ENCODE results near the gene C19orf81. TPM values are rescaled to one million over a fixed set of nuclear protein-coding genes. Genes with fewer than 3 reads are reported as not detected.

C19orf81 gene
- total RNA-seq, 1 experiment from 2014 or later, result not detected

- no peaks in the 10 kb centered on the region for H3K79me2 ChIP-seq (ENCODE audit: low read depth)
- H3K9me3 ChIP-seq (ENCODE audit: insufficient read depth, low read depth), result no peaks in the 10 kb centered on the region
- H3K4me1 ChIP-seq (replicated peaks; ENCODE audit: insufficient read depth), result no peaks in the 10 kb centered on the region
- H2AFZ ChIP-seq, result no peak overlapping the region
- H3F3A ChIP-seq (ENCODE audit: insufficient read depth, low read depth), result no peaks in the 10 kb centered on the region
- H4K20me1 ChIP-seq (ENCODE audit: insufficient read depth), result no peaks in the 10 kb centered on the region
- peaks cover 88% of the 10 kb centered on the region for H3K27me3 ChIP-seq (ENCODE audit: insufficient read depth, low read depth)
- DNase-seq, result no peak
- no peaks in the 10 kb centered on the region for H3K36me3 ChIP-seq (ENCODE audit: low read depth)
- BruUV-seq (replicated peaks), result no TSS peak
- POLR2A ChIA-PET (ENCODE audit: unreplicated experiment), result no interaction called here
- H3K27ac ChIP-seq, result no peak overlapping the region
- CTCF ChIA-PET, result no interaction called here
- intact Hi-C loops (cut with micrococcal nuclease; ENCODE audit: unreplicated experiment), result no loop called here
- no peak overlapping the region for H3K4me3 ChIP-seq
- H3K4me2 ChIP-seq, result no peak overlapping the region
- no peaks in the 10 kb centered on the region for H3K9me2 ChIP-seq (ENCODE audit: insufficient read depth)
- TF ChIP-seq CTCF (conservative IDR thresholded peaks at IDR 0.05), result no peak
- no peak for TF ChIP-seq EZH2 (IDR thresholded peaks at IDR 0.05; ENCODE audit: low read depth)
These were observed 4.1 kb upstream of the C19orf81 start for GRCh38 chr19:50645107-50645506.

- peaks cover 87% of the 10 kb centered on the region for H3K27me3 ChIP-seq (ENCODE audit: insufficient read depth, low read depth)
- DNase-seq, result peak in 1 of 2 experiments; percentile 5
- no peaks in the 10 kb centered on the region for H3K79me2 ChIP-seq (ENCODE audit: low read depth)
- no peaks in the 10 kb centered on the region for H3F3A ChIP-seq (ENCODE audit: insufficient read depth, low read depth)
- no peaks in the 10 kb centered on the region for H4K20me1 ChIP-seq (ENCODE audit: insufficient read depth)
- ChIA-PET CTCF (no interaction called here), POLR2A (ENCODE audit: unreplicated experiment) (interaction anchor here (0.7 kb wide), 1 partner anchor 52 kb away, joined by 3 read pairs; no protein-coding TSS in a partner anchor)
- H3K4me2 ChIP-seq, result no peak overlapping the region
- H2AFZ ChIP-seq, result no peak overlapping the region
- H3K4me3 ChIP-seq, result no peak overlapping the region
- H3K27ac ChIP-seq, result no peak overlapping the region
- no peaks in the 10 kb centered on the region for H3K36me3 ChIP-seq (ENCODE audit: low read depth)
- intact Hi-C loops (cut with micrococcal nuclease; ENCODE audit: unreplicated experiment), result no loop called here
- H3K9me3 ChIP-seq (ENCODE audit: insufficient read depth, low read depth), result no peaks in the 10 kb centered on the region
- TF ChIP-seq CTCF (conservative IDR thresholded peaks at IDR 0.05) (no peak), EZH2 (IDR thresholded peaks at IDR 0.05; ENCODE audit: low read depth) (no peak)
- no peaks in the 10 kb centered on the region for H3K9me2 ChIP-seq (ENCODE audit: insufficient read depth)
- BruUV-seq (replicated peaks), result no TSS peak
- H3K4me1 ChIP-seq (replicated peaks; ENCODE audit: insufficient read depth), result no peaks in the 10 kb centered on the region
These were observed 3.0 kb upstream of the C19orf81 start for GRCh38 chr19:50646074-50646807.

GRCh38 chr19:50647879-50648615, 1.2 kb upstream of the C19orf81 start:
- no TSS peak for BruUV-seq (replicated peaks)
- Histone ChIP-seq H3K4me3 (no peak overlapping the region), H3K27me3 (ENCODE audit: insufficient read depth, low read depth) (peaks cover 86% of the 10 kb centered on the region), H3K4me2 (no peak overlapping the region), H3K36me3 (ENCODE audit: low read depth) (no peaks in the 10 kb centered on the region), H3K9me3 (ENCODE audit: insufficient read depth, low read depth) (no peaks in the 10 kb centered on the region), H3K79me2 (ENCODE audit: low read depth) (no peaks in the 10 kb centered on the region), H3K9me2 (ENCODE audit: insufficient read depth) (no peaks in the 10 kb centered on the region), H3K27ac (no peak overlapping the region), H3K4me1 (replicated peaks; ENCODE audit: insufficient read depth) (no peaks in the 10 kb centered on the region), H3F3A (ENCODE audit: insufficient read depth, low read depth) (no peaks in the 10 kb centered on the region), H2AFZ (no peak overlapping the region), H4K20me1 (ENCODE audit: insufficient read depth) (no peaks in the 10 kb centered on the region)
- CTCF ChIA-PET, result no interaction called here
- no peak for DNase-seq
- POLR2A ChIA-PET (ENCODE audit: unreplicated experiment), result no interaction called here
- TF ChIP-seq EZH2 (IDR thresholded peaks at IDR 0.05; ENCODE audit: low read depth) (no peak), CTCF (conservative IDR thresholded peaks at IDR 0.05) (no peak)
- intact Hi-C loops (cut with micrococcal nuclease; ENCODE audit: unreplicated experiment), result no loop called here
